Smooth muscle cell (in vitro differentiated cells): ENCODE results near the gene TM6SF1. TPM values are rescaled to one million over a fixed set of nuclear protein-coding genes. Genes with fewer than 3 reads are reported as not detected.

Source experiments
- DNase-seq: peaks from one replicate; lab custom pipeline; 2025; ENCODE audit not compliant: unreplicated experiment; lab: John Stamatoyannopoulos, UW
- H2AFZ ChIP-seq: fragments of 200-600 bp; sonication (generic); 2 replicates; pipeline ENCODE4 v1.6.0; 2016; ENCODE audit warnings: antibody characterized with exemption, low read depth, mild to moderate bottlenecking
- H3F3A ChIP-seq: fragments of 200-600 bp; sonication (generic); 2 replicates; pipeline ENCODE4 v1.6.0; 2017; ENCODE audit warnings: antibody characterized with exemption, low read depth
- H3K27ac ChIP-seq: fragments of 200-600 bp; sonication (generic); 2 replicates; pipeline ENCODE4 v1.5.1; 2016; ENCODE audit warnings: low read depth, mild to moderate bottlenecking
- H3K27me3 ChIP-seq: fragments of 200-600 bp; sonication (generic); 2 replicates; pipeline ENCODE4 v1.6.1; 2016; ENCODE audit warnings: low read depth, mild to moderate bottlenecking
- H3K36me3 ChIP-seq: fragments of 200-600 bp; sonication (generic); 2 replicates; pipeline ENCODE4 v1.5.1; 2016; ENCODE audit warnings: low read depth
- H3K4me1 ChIP-seq: fragments of 200-600 bp; sonication (generic); 2 replicates; pipeline ENCODE4 v1.5.1; 2016; ENCODE audit warnings: low read depth
- H3K4me2 ChIP-seq: fragments of 200-600 bp; sonication (generic); 2 replicates; pipeline ENCODE4 v1.6.0; 2016; ENCODE audit warnings: mild to moderate bottlenecking
- H3K4me3 ChIP-seq: fragments of 200-600 bp; sonication (generic); 2 replicates; pipeline ENCODE4 v1.5.1; 2016; ENCODE audit warnings: mild to moderate bottlenecking
- H3K79me2 ChIP-seq: fragments of 200-600 bp; sonication (generic); 2 replicates; pipeline ENCODE4 v1.6.0; 2016; ENCODE audit warnings: low read depth, mild to moderate bottlenecking
- H3K9ac ChIP-seq: fragments of 200-600 bp; sonication (generic); 2 replicates; pipeline ENCODE4 v1.6.0; 2016; ENCODE audit warnings: low read depth
- H3K9me3 ChIP-seq: fragments of 200-600 bp; sonication (generic); replicated peaks from 2 replicates; pipeline ENCODE4 v1.5.1; 2016; ENCODE audit warnings: low read depth
- H4K20me1 ChIP-seq: fragments of 200-600 bp; sonication (generic); 2 replicates; pipeline ENCODE4 v1.6.0; 2016; ENCODE audit warnings: low read depth
- CTCF ChIP-seq: fragments of 200-600 bp; sonication (generic); IDR thresholded peaks from 2 replicates; pipeline ENCODE4 v1.5.1; 2017; ENCODE audit warnings: borderline replicate concordance, mild to moderate bottlenecking, antibody characterized with exemption; ENCODE audit not compliant: insufficient read depth, poor library complexity, severe bottlenecking
- WGBS: methylation state at CpG from one replicate; pipeline ENCODE4 v1.1.7; 2016; ENCODE audit warnings: low lambda C conversion rate; 5-methylcytosine and 5-hydroxymethylcytosine counted together
- polyA plus RNA-seq: library from polyadenylated mRNA; unstranded; fragments of >200 nt; fragmentation: Nextera tagmentation; extraction: Ambion mirVana; gene quantifications from 2 replicates; pipeline ENCODE4 v1.2.1, GENCODE V29; 2016
- total RNA-seq: library from RNA; depleted of rRNA; stranded (reverse); fragments of >200 nt; gene quantifications from 2 replicates; pipeline ENCODE4 v1.2.3, GENCODE V29; 2014

The TM6SF1 gene
- total RNA-seq (1.5 TPM in 1 of 2 replicates, not detected in the other), polyA plus RNA-seq (0.14 TPM in 1 of 2 replicates, not detected in the other)

GRCh38 chr15:83106994-83107840, at the start of gene TM6SF1:
TM6SF1 (plus strand) TSS chr15:83107645; CDS start chr15:83107681, 36 bp downstream.
- Histone ChIP-seq H3K9ac (no peak within 1 kb of the TSS), H4K20me1 (no peaks in the 10 kb centered on the region), H2AFZ (no peak within 1 kb of the TSS), H3K4me3 (peak within 1 kb of the TSS; percentile 48), H3F3A (no peaks in the 10 kb centered on the region), H3K79me2 (no peaks in the 10 kb centered on the region), H3K4me2 (peak within 1 kb of the TSS; percentile 87), H3K9me3 (no peaks in the 10 kb centered on the region), H3K27ac (no peak within 1 kb of the TSS), H3K4me1 (peaks cover 4% of the 10 kb centered on the region), H3K36me3 (no peaks in the 10 kb centered on the region), H3K27me3 (peaks cover 75% of the 10 kb centered on the region)
- WGBS = 5% methylated on average over 45 of the region's 97 CpGs
- TF ChIP-seq CTCF = no peak
- DNase-seq = no peak

- WGBS = 56% methylated on average over 7 of the region's 7 CpGs
- Histone ChIP-seq H3K27ac (no peak overlapping the region), H4K20me1 (peaks cover 95% of the 10 kb centered on the region), H3K27me3 (no peaks in the 10 kb centered on the region), H3K36me3 (peaks cover 17% of the 10 kb centered on the region), H2AFZ (no peak overlapping the region), H3K4me3 (no peak overlapping the region), H3K4me1 (peaks cover 12% of the 10 kb centered on the region), H3K79me2 (peaks cover 63% of the 10 kb centered on the region), H3F3A (no peaks in the 10 kb centered on the region), H3K4me2 (peak overlapping the region; percentile 8), H3K9ac (no peak overlapping the region), H3K9me3 (no peaks in the 10 kb centered on the region)
- TF ChIP-seq CTCF = no peak
- DNase-seq = no peak
Measured at GRCh38 chr15:83057696-83058376, 49.6 kb upstream of the TM6SF1 start.

GRCh38 chr15:83061680-83062079, 45.8 kb upstream of the TM6SF1 start:
- Histone ChIP-seq H3K9me3 (no peaks in the 10 kb centered on the region), H3K36me3 (no peaks in the 10 kb centered on the region), H3K4me2 (peak overlapping the region; percentile 61), H3K4me3 (no peak overlapping the region), H3K79me2 (peaks cover 86% of the 10 kb centered on the region), H3K27me3 (no peaks in the 10 kb centered on the region), H3K27ac (peak overlapping the region; percentile 73), H2AFZ (no peak overlapping the region), H3K4me1 (peaks cover 40% of the 10 kb centered on the region), H4K20me1 (peaks cover 96% of the 10 kb centered on the region), H3F3A (no peaks in the 10 kb centered on the region), H3K9ac (peak overlapping the region; percentile 38)
- no peak for DNase-seq
- WGBS = 2% methylated on average over 2 of the region's 2 CpGs
- TF ChIP-seq CTCF = no peak
